Measurements from ENCODE around the gene ZNF148. TPM values are rescaled to one million over a fixed set of nuclear protein-coding genes. Genes with fewer than 3 reads are reported as not detected.

ZNF148 gene
- polyA plus RNA-seq, 4 donors, result 4.6 to 24.0 (median 5.6) TPM

- FAIRE-seq (no peak), DNase-seq (no peak)
- Histone ChIP-seq H3K27me3 (ENCODE audit: control insufficient read depth in 3 of 3, insufficient read depth in 3 of 3, low read length in 3 of 3) (no peaks in the 10 kb centered on the region), H3K27ac (ENCODE audit: low read depth in 1 of 3, low read length in 2 of 3) (peak overlapping the region in 1 of 3 donors; percentile 92), H3K4me1 (ENCODE audit: control insufficient read depth in 3 of 3, insufficient read depth in 2 of 3, low read depth in 1 of 3, low read length in 2 of 3) (peaks cover 3 to 24% (median 3%) of the 10 kb centered on the region in 3 donors), H3K4me3 (ENCODE audit: low read depth in 1 of 3, low read length in 3 of 3) (no peak overlapping the region), H3K36me3 (ENCODE audit: control insufficient read depth in 3 of 3, insufficient read depth in 2 of 3, low read depth in 1 of 3, low read length in 3 of 3) (no peaks in the 10 kb centered on the region), H3K9me3 (ENCODE audit: control insufficient read depth in 2 of 2, insufficient read depth in 1 of 2, low read depth in 1 of 2, low read length in 1 of 2) (no peaks in the 10 kb centered on the region)
- WGBS, 3 donors, result 83 to 87% (median 85%) methylated on average over 10 of the region's 10 CpGs
These were observed 154.9 kb downstream of the ZNF148 start for GRCh38 chr3:125220183-125220582.

DNA sequence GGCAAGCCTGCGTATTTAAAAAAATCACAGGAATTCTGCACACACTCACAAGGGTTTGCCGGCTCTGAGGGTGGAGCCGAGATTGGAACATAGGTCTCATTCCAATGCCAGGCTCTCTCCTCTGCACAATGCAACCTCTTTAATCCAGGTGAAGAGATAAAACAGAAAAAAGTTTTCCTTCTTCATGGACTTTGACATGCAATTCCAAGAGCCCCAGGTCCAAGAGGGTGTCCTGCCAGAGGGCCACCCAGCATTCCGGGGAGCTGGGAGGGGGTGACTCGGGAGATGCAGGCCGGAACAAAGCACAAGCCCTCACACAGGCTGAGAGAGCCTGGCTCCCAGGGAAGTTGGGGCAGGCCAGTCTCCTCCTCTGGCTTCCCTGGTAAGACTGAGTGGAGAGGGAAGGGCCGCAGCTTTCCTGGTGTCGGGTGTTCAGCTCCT, 155.8 kb downstream of the ZNF148 start:
- Histone ChIP-seq H3K27ac (ENCODE audit: low read depth in 1 of 3, low read length in 2 of 3) (peak overlapping the region; percentile 16 to 92 (median 87)), H3K4me3 (ENCODE audit: low read depth in 1 of 3, low read length in 3 of 3) (no peak overlapping the region), H3K36me3 (ENCODE audit: control insufficient read depth in 3 of 3, insufficient read depth in 2 of 3, low read depth in 1 of 3, low read length in 3 of 3) (no peaks in the 10 kb centered on the region), H3K9me3 (ENCODE audit: control insufficient read depth in 2 of 2, insufficient read depth in 1 of 2, low read depth in 1 of 2, low read length in 1 of 2) (no peaks in the 10 kb centered on the region), H3K27me3 (ENCODE audit: control insufficient read depth in 3 of 3, insufficient read depth in 3 of 3, low read length in 3 of 3) (no peaks in the 10 kb centered on the region), H3K4me1 (ENCODE audit: control insufficient read depth in 3 of 3, insufficient read depth in 2 of 3, low read depth in 1 of 3, low read length in 2 of 3) (peaks cover 3 to 24% (median 3%) of the 10 kb centered on the region in 3 donors)
- DNase-seq, result peak; percentile 92 to 94
- 22 to 66% (median 38%) methylated on average over 8 of the region's 8 CpGs for WGBS, 3 donors
- no peak for FAIRE-seq

- no peak for FAIRE-seq
- no peak for DNase-seq
- H3K36me3 ChIP-seq (ENCODE audit: control insufficient read depth in 3 of 3, insufficient read depth in 2 of 3, low read depth in 1 of 3, low read length in 3 of 3), result no peaks in the 10 kb centered on the region
- H3K9me3 ChIP-seq (ENCODE audit: control insufficient read depth in 2 of 2, insufficient read depth in 1 of 2, low read depth in 1 of 2, low read length in 1 of 2), result no peaks in the 10 kb centered on the region
- H3K27me3 ChIP-seq (ENCODE audit: control insufficient read depth in 3 of 3, insufficient read depth in 3 of 3, low read length in 3 of 3), result peaks cover 0 to 10% (median 8%) of the 10 kb centered on the region in 3 donors
- no peak overlapping the region for H3K4me3 ChIP-seq (ENCODE audit: low read depth in 1 of 3, low read length in 3 of 3)
- no peak overlapping the region for H3K27ac ChIP-seq (ENCODE audit: low read depth in 1 of 3, low read length in 2 of 3)
- peaks cover 3 to 21% (median 3%) of the 10 kb centered on the region in 3 donors for H3K4me1 ChIP-seq (ENCODE audit: control insufficient read depth in 3 of 3, insufficient read depth in 2 of 3, low read depth in 1 of 3, low read length in 2 of 3)
- WGBS, 3 donors, result 44 to 74% (median 57%) methylated on average over 3 of the region's 3 CpGs
These were observed 160.4 kb downstream of the ZNF148 start for GRCh38 chr3:125214738-125215137.

GRCh38 chr3:125213946-125214542, 161.1 kb downstream of the ZNF148 start:
- WGBS, 3 donors, result 86 to 90% (median 89%) methylated on average over 7 of the region's 7 CpGs
- FAIRE-seq (no peak), DNase-seq (no peak)
- H3K27me3 ChIP-seq (ENCODE audit: control insufficient read depth in 3 of 3, insufficient read depth in 3 of 3, low read length in 3 of 3), result peaks cover 0 to 10% (median 8%) of the 10 kb centered on the region in 3 donors
- no peak overlapping the region for H3K27ac ChIP-seq (ENCODE audit: low read depth in 1 of 3, low read length in 2 of 3)
- H3K36me3 ChIP-seq (ENCODE audit: control insufficient read depth in 3 of 3, insufficient read depth in 2 of 3, low read depth in 1 of 3, low read length in 3 of 3), result no peaks in the 10 kb centered on the region
- peaks cover 3 to 16% (median 3%) of the 10 kb centered on the region in 3 donors for H3K4me1 ChIP-seq (ENCODE audit: control insufficient read depth in 3 of 3, insufficient read depth in 2 of 3, low read depth in 1 of 3, low read length in 2 of 3)
- H3K4me3 ChIP-seq (ENCODE audit: low read depth in 1 of 3, low read length in 3 of 3), result no peak overlapping the region
- H3K9me3 ChIP-seq (ENCODE audit: control insufficient read depth in 2 of 2, insufficient read depth in 1 of 2, low read depth in 1 of 2, low read length in 1 of 2), result no peaks in the 10 kb centered on the region

DNA sequence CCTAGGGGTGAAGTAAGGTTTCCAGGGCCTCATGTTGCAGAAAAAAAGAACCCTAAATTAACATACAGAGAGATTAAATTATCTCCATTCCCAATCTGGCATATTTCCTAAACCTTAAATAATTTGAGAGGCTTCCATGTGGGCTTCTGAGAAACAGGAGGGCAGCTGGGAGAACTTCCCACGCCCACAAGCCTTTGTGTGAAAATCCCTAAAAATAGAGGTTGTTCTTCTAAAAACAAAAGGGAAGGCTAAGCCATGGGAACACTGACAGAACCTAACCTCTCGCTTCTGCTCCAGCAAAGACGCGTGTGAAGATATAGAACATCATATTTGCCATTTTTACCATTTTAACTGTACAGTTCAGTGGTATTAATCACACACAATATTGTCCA, 161.8 kb downstream of the ZNF148 start:
- 93 to 95% (median 94%) methylated on average over 4 of the region's 4 CpGs for WGBS, 3 donors
- H3K9me3 ChIP-seq (ENCODE audit: control insufficient read depth in 2 of 2, insufficient read depth in 1 of 2, low read depth in 1 of 2, low read length in 1 of 2), result no peaks in the 10 kb centered on the region
- no peaks in the 10 kb centered on the region for H3K36me3 ChIP-seq (ENCODE audit: control insufficient read depth in 3 of 3, insufficient read depth in 2 of 3, low read depth in 1 of 3, low read length in 3 of 3)
- no peak for FAIRE-seq
- H3K27me3 ChIP-seq (ENCODE audit: control insufficient read depth in 3 of 3, insufficient read depth in 3 of 3, low read length in 3 of 3), result peaks cover 0 to 10% (median 8%) of the 10 kb centered on the region in 3 donors
- DNase-seq, result no peak
- H3K27ac ChIP-seq (ENCODE audit: low read depth in 1 of 3, low read length in 2 of 3), result no peak overlapping the region
- peak overlapping the region in 1 of 3 donors; percentile 65 for H3K4me3 ChIP-seq (ENCODE audit: low read depth in 1 of 3, low read length in 3 of 3)
- peaks cover 0 to 12% (median 4%) of the 10 kb centered on the region in 3 donors for H3K4me1 ChIP-seq (ENCODE audit: control insufficient read depth in 3 of 3, insufficient read depth in 2 of 3, low read depth in 1 of 3, low read length in 2 of 3)

GRCh38 chr3:125212509-125213363, 162.4 kb downstream of the ZNF148 start, which contains the start of gene SLC12A8:
Gene SLC12A8 (minus strand): TSS chr3:125212748. CDS start chr3:125211349, 1,399 bp downstream.
- Histone ChIP-seq H3K4me1 (ENCODE audit: control insufficient read depth in 3 of 3, insufficient read depth in 2 of 3, low read depth in 1 of 3, low read length in 2 of 3) (peaks cover 0 to 10% (median 4%) of the 10 kb centered on the region in 3 donors), H3K27ac (ENCODE audit: low read depth in 1 of 3, low read length in 2 of 3) (peak within 1 kb of the TSS in 1 of 3 donors; percentile 8), H3K4me3 (ENCODE audit: low read depth in 1 of 3, low read length in 3 of 3) (peak within 1 kb of the TSS; percentile 41 to 76 (median 65)), H3K9me3 (ENCODE audit: control insufficient read depth in 2 of 2, insufficient read depth in 1 of 2, low read depth in 1 of 2, low read length in 1 of 2) (no peaks in the 10 kb centered on the region), H3K27me3 (ENCODE audit: control insufficient read depth in 3 of 3, insufficient read depth in 3 of 3, low read length in 3 of 3) (peaks cover 0 to 10% (median 8%) of the 10 kb centered on the region in 3 donors), H3K36me3 (ENCODE audit: control insufficient read depth in 3 of 3, insufficient read depth in 2 of 3, low read depth in 1 of 3, low read length in 3 of 3) (no peaks in the 10 kb centered on the region)
- FAIRE-seq (no peak), DNase-seq (peak; percentile 44 to 68)
- WGBS, 3 donors, result 4 to 9% (median 6%) methylated on average over 43 to 55 of the region's 55 CpGs

DNA sequence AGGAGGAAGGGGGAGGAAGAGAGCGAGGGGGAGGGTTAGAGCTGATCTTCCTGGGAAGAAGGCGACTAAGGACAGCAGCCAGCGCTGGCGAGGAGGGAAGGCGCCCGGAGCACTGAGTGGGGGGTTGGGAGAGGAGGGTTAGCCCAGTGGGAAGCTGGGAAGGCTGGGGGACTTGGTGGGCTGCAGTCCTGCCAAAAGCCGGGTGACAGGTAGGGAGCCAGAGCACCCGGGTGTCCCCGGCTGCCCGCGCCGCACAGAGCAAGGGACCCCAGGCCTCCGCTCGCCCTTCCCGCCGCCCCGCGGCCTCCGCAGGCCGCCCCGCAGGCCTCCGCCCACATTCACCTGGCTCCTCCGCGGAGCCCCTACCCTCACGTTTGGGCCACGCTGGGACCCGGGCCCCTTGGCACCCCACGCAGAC, 163.0 kb downstream of the ZNF148 start:
- no peak for FAIRE-seq

GRCh38 chr3:125211523-125212090, 163.5 kb downstream of the ZNF148 start:
- no peaks in the 10 kb centered on the region for H3K36me3 ChIP-seq (ENCODE audit: control insufficient read depth in 3 of 3, insufficient read depth in 2 of 3, low read depth in 1 of 3, low read length in 3 of 3)
- no peak for FAIRE-seq
- H3K4me1 ChIP-seq (ENCODE audit: control insufficient read depth in 3 of 3, insufficient read depth in 2 of 3, low read depth in 1 of 3, low read length in 2 of 3), result peaks cover 0 to 10% (median 4%) of the 10 kb centered on the region in 3 donors
- H3K27me3 ChIP-seq (ENCODE audit: control insufficient read depth in 3 of 3, insufficient read depth in 3 of 3, low read length in 3 of 3), result peaks cover 0 to 10% (median 8%) of the 10 kb centered on the region in 3 donors
- WGBS, 3 donors, result 28 to 61% (median 49%) methylated on average over 10 to 11 of the region's 11 CpGs
- DNase-seq, result peak in 1 of 2 donors; percentile 26
- no peaks in the 10 kb centered on the region for H3K9me3 ChIP-seq (ENCODE audit: control insufficient read depth in 2 of 2, insufficient read depth in 1 of 2, low read depth in 1 of 2, low read length in 1 of 2)
- peak overlapping the region in 2 of 3 donors; percentile 65 to 76 for H3K4me3 ChIP-seq (ENCODE audit: low read depth in 1 of 3, low read length in 3 of 3)
- H3K27ac ChIP-seq (ENCODE audit: low read depth in 1 of 3, low read length in 2 of 3), result no peak overlapping the region

More for the DNA sequence above, 163.0 kb downstream of the ZNF148 start:
- peak overlapping the region; percentile 41 to 76 (median 65) for H3K4me3 ChIP-seq (ENCODE audit: low read depth in 1 of 3, low read length in 3 of 3)
- peak overlapping the region in 1 of 3 donors; percentile 8 for H3K27ac ChIP-seq (ENCODE audit: low read depth in 1 of 3, low read length in 2 of 3)
- H3K4me1 ChIP-seq (ENCODE audit: control insufficient read depth in 3 of 3, insufficient read depth in 2 of 3, low read depth in 1 of 3, low read length in 2 of 3), result peaks cover 0 to 10% (median 4%) of the 10 kb centered on the region in 3 donors
- peak in 1 of 2 donors; percentile 68 for DNase-seq
- no peaks in the 10 kb centered on the region for H3K9me3 ChIP-seq (ENCODE audit: control insufficient read depth in 2 of 2, insufficient read depth in 1 of 2, low read depth in 1 of 2, low read length in 1 of 2)
- no peaks in the 10 kb centered on the region for H3K36me3 ChIP-seq (ENCODE audit: control insufficient read depth in 3 of 3, insufficient read depth in 2 of 3, low read depth in 1 of 3, low read length in 3 of 3)
- H3K27me3 ChIP-seq (ENCODE audit: control insufficient read depth in 3 of 3, insufficient read depth in 3 of 3, low read length in 3 of 3), result peaks cover 0 to 10% (median 8%) of the 10 kb centered on the region in 3 donors
- WGBS, 3 donors, result 2 to 10% (median 3%) methylated on average over 6 to 28 of the region's 28 CpGs

Data from small intestine (tissue), 7 donors.